Esophagus squamous epithelium (tissue), 5 donors: Measurements from ENCODE around the gene RBMS3. TPM values are rescaled to one million over a fixed set of nuclear protein-coding genes. Genes with fewer than 3 reads are reported as not detected.

Source experiments
- DNase-seq: peaks from one replicate; lab custom pipeline; 2025; lab: John Stamatoyannopoulos, UW
- H3K27ac ChIP-seq, 4 donors: fragments of 200-600 bp; sonication (generic); one replicate each; pipeline ENCODE4 v1.5.1; 2016 to 2019; ENCODE audit warnings: mild to moderate bottlenecking in 1 of 4
- H3K27me3 ChIP-seq, 4 donors: fragments of 200-600 bp; sonication (generic); 1 replicate in 3 of 4; 2 replicates in 1 of 4; pipeline versions ENCODE4 v1.5.1 to v1.6.0; 2017 to 2021; ENCODE audit warnings: antibody characterized with exemption in 1 of 4
- H3K36me3 ChIP-seq, 3 donors: fragments of 200-600 bp; sonication (generic); one replicate each; pipeline ENCODE4 v1.5.1; 2016 to 2019
- H3K4me1 ChIP-seq, 3 donors: fragments of 200-600 bp; sonication (generic); one replicate each; pipeline ENCODE4 v1.5.1; 2017 to 2019
- H3K4me3 ChIP-seq, 4 donors: fragments of 200-600 bp; sonication (generic); 1 replicate in 3 of 4; 2 replicates in 1 of 4; pipeline ENCODE4 v1.5.1; 2016 to 2019; ENCODE audit warnings: mild to moderate bottlenecking in 2 of 4, moderate library complexity in 1 of 4
- H3K9me3 ChIP-seq, 3 donors: fragments of 200-600 bp; sonication (generic); one replicate each; pipeline ENCODE4 v1.5.1; 2016 to 2019
- CTCF ChIP-seq, 6 experiments: fragments of 450-650 bp in 4 of 6; fragments of 200-600 bp in 2 of 6; sonication (generic) in 2 of 6; IDR thresholded peaks; one replicate each; pipeline ENCODE4 v1.5.1; 2016 to 2019; ENCODE audit warnings: antibody characterized with exemption in 6 of 6, mild to moderate bottlenecking in 4 of 6, moderate library complexity in 4 of 6
- POLR2A ChIP-seq, 4 donors: fragments of 450-650 bp; IDR thresholded peaks; one replicate each; pipeline ENCODE4 v1.6.1; 2017; ENCODE audit warnings: antibody characterized with exemption in 4 of 4, mild to moderate bottlenecking in 4 of 4, moderate library complexity in 3 of 4
- whole genome bisulfite sequencing, 2 donors: methylation state at CpG; one replicate each; pipeline ENCODE4 v1.1.5; 2018; 5-methylcytosine and 5-hydroxymethylcytosine counted together
- intact Hi-C: fragments of 100-400 bp; cut with DNase I; formaldehyde crosslinking; loops from one replicate; pipeline ENCODE4 v1.15.0; 2022
- total RNA-seq, 4 donors: library from RNA; depleted of rRNA; stranded (reverse); fragments of >200 nt; gene quantifications; one replicate each; pipeline ENCODE4 v1.1.0, GENCODE V29; 2016
- donor health status: DM: yes; HTN: yes; CAD: no.

Gene RBMS3
- total RNA-seq, 4 donors from 2014 or later = 0.57 to 35.7 (median 6.1) TPM

- H3K4me1 ChIP-seq = no peaks in the 10 kb centered on the region
- H3K36me3 ChIP-seq = no peaks in the 10 kb centered on the region
- intact Hi-C loops = no loop called here
- H3K4me3 ChIP-seq = no peak overlapping the region
- DNase-seq = no peak
- H3K27ac ChIP-seq = no peak overlapping the region
- 79 to 82% methylated on average over 1 of the region's 1 CpG for WGBS, 2 donors
- no peaks in the 10 kb centered on the region for H3K27me3 ChIP-seq
- TF ChIP-seq POLR2A (IDR thresholded peaks at IDR 0.05) (no peak), CTCF (IDR thresholded peaks at IDR 0.05) (no peak)
- no peaks in the 10 kb centered on the region for H3K9me3 ChIP-seq
Observed at GRCh38 chr3:29612536-29612935, 331.7 kb downstream of the RBMS3 start.

GRCh38 chr3:29614954-29615353 is 334.1 kb downstream of the RBMS3 start:
- Histone ChIP-seq H3K4me3 (no peak overlapping the region), H3K27me3 (no peaks in the 10 kb centered on the region), H3K4me1 (peaks cover 0 to 12% (median 0%) of the 10 kb centered on the region in 3 donors), H3K36me3 (no peaks in the 10 kb centered on the region), H3K9me3 (no peaks in the 10 kb centered on the region), H3K27ac (no peak overlapping the region)
- WGBS, 2 donors = 92 to 95% methylated on average over 1 of the region's 1 CpG
- TF ChIP-seq CTCF (IDR thresholded peaks at IDR 0.05) (no peak), POLR2A (IDR thresholded peaks at IDR 0.05) (no peak)
- no peak for DNase-seq
- intact Hi-C loops = no loop called here

- intact Hi-C loops = no loop called here
- peaks cover 0 to 12% (median 0%) of the 10 kb centered on the region in 3 donors for H3K4me1 ChIP-seq
- no peak for TF ChIP-seq POLR2A (IDR thresholded peaks at IDR 0.05)
- 55 to 57% methylated on average over 9 to 10 of the region's 10 CpGs for WGBS, 2 donors
- H3K27ac ChIP-seq = peak overlapping the region in 2 of 4 donors; percentile 35 to 49
- no peak for DNase-seq
- H3K27me3 ChIP-seq = no peaks in the 10 kb centered on the region
- no peak overlapping the region for H3K4me3 ChIP-seq
- H3K36me3 ChIP-seq = no peaks in the 10 kb centered on the region
- H3K9me3 ChIP-seq = no peaks in the 10 kb centered on the region
Observed at GRCh38 chr3:29618395-29619282, 337.8 kb downstream of the RBMS3 start.

GRCh38 chr3:29619676-29620075 is 338.8 kb downstream of the RBMS3 start:
- Histone ChIP-seq H3K36me3 (no peaks in the 10 kb centered on the region), H3K27me3 (no peaks in the 10 kb centered on the region), H3K4me1 (peaks cover 0 to 12% (median 0%) of the 10 kb centered on the region in 3 donors), H3K4me3 (no peak overlapping the region), H3K9me3 (no peaks in the 10 kb centered on the region), H3K27ac (no peak overlapping the region)
- TF ChIP-seq POLR2A (IDR thresholded peaks at IDR 0.05) (no peak), CTCF (IDR thresholded peaks at IDR 0.05) (no peak)
- intact Hi-C loops = no loop called here
- 35 to 36% methylated on average over 4 of the region's 4 CpGs for WGBS, 2 donors
- no peak for DNase-seq

- DNase-seq = no peak
- TF ChIP-seq POLR2A (IDR thresholded peaks at IDR 0.05) = no peak
- TF ChIP-seq CTCF (IDR thresholded peaks at IDR 0.05) = no peak
- intact Hi-C loops = no loop called here
- H3K27me3 ChIP-seq = no peaks in the 10 kb centered on the region
- 78 to 90% methylated on average over 2 of the region's 2 CpGs for WGBS, 2 donors
- H3K4me3 ChIP-seq = no peak overlapping the region
- no peaks in the 10 kb centered on the region for H3K4me1 ChIP-seq
- no peaks in the 10 kb centered on the region for H3K9me3 ChIP-seq
- H3K36me3 ChIP-seq = no peaks in the 10 kb centered on the region
- H3K27ac ChIP-seq = no peak overlapping the region
Observed at GRCh38 chr3:29627136-29628117, 346.6 kb downstream of the RBMS3 start.
